Measurements from ENCODE around the gene SEC22A.

The SEC22A gene

GRCh38 chr3:123271466-123272159 lies 69.9 kb downstream of the SEC22A start:
- no peak overlapping the region for H3K9ac ChIP-seq (ENCODE audit: low read depth, low read length)

GRCh38 chr3:123272547-123272946 lies 70.8 kb downstream of the SEC22A start:
- Histone ChIP-seq H3K4me1 (ENCODE audit: control insufficient read depth, insufficient read depth, low read length) (no peaks in the 10 kb centered on the region), H3K36me3 (ENCODE audit: control insufficient read depth, insufficient read depth, low read length) (no peaks in the 10 kb centered on the region), H3K9ac (ENCODE audit: low read depth, low read length) (no peak overlapping the region), H3K27me3 (ENCODE audit: control insufficient read depth, insufficient read depth, low read length) (no peaks in the 10 kb centered on the region), H3K9me3 (ENCODE audit: control insufficient read depth, insufficient read depth, low read length) (no peaks in the 10 kb centered on the region), H3K4me3 (ENCODE audit: low read depth, low read length) (no peak overlapping the region)

More at GRCh38 chr3:123271466-123272159, 69.9 kb downstream of the SEC22A start:
- Histone ChIP-seq H3K4me3 (ENCODE audit: low read depth, low read length) (no peak overlapping the region), H3K9me3 (ENCODE audit: control insufficient read depth, insufficient read depth, low read length) (no peaks in the 10 kb centered on the region), H3K27me3 (ENCODE audit: control insufficient read depth, insufficient read depth, low read length) (no peaks in the 10 kb centered on the region), H3K36me3 (ENCODE audit: control insufficient read depth, insufficient read depth, low read length) (no peaks in the 10 kb centered on the region), H3K4me1 (ENCODE audit: control insufficient read depth, insufficient read depth, low read length) (no peaks in the 10 kb centered on the region)

GRCh38 chr3:123275691-123276090 lies 73.9 kb downstream of the SEC22A start:
- no peaks in the 10 kb centered on the region for H3K36me3 ChIP-seq (ENCODE audit: control insufficient read depth, insufficient read depth, low read length)
- H3K9me3 ChIP-seq (ENCODE audit: control insufficient read depth, insufficient read depth, low read length): no peaks in the 10 kb centered on the region
- no peak overlapping the region for H3K9ac ChIP-seq (ENCODE audit: low read depth, low read length)
- H3K27me3 ChIP-seq (ENCODE audit: control insufficient read depth, insufficient read depth, low read length): no peaks in the 10 kb centered on the region
- no peak overlapping the region for H3K4me3 ChIP-seq (ENCODE audit: low read depth, low read length)
- H3K4me1 ChIP-seq (ENCODE audit: control insufficient read depth, insufficient read depth, low read length): peaks cover 6% of the 10 kb centered on the region

- H3K9ac ChIP-seq (ENCODE audit: low read depth, low read length): no peak overlapping the region
- H3K4me1 ChIP-seq (ENCODE audit: control insufficient read depth, insufficient read depth, low read length): peaks cover 6% of the 10 kb centered on the region
- H3K36me3 ChIP-seq (ENCODE audit: control insufficient read depth, insufficient read depth, low read length): no peaks in the 10 kb centered on the region
- no peak overlapping the region for H3K4me3 ChIP-seq (ENCODE audit: low read depth, low read length)
- H3K27me3 ChIP-seq (ENCODE audit: control insufficient read depth, insufficient read depth, low read length): no peaks in the 10 kb centered on the region
- no peaks in the 10 kb centered on the region for H3K9me3 ChIP-seq (ENCODE audit: control insufficient read depth, insufficient read depth, low read length)
These were observed 74.7 kb downstream of the SEC22A start for GRCh38 chr3:123276346-123277006.

GRCh38 chr3:123277106-123277505 lies 75.4 kb downstream of the SEC22A start:
- Histone ChIP-seq H3K9me3 (ENCODE audit: control insufficient read depth, insufficient read depth, low read length) (no peaks in the 10 kb centered on the region), H3K27me3 (ENCODE audit: control insufficient read depth, insufficient read depth, low read length) (no peaks in the 10 kb centered on the region), H3K4me3 (ENCODE audit: low read depth, low read length) (no peak overlapping the region), H3K4me1 (ENCODE audit: control insufficient read depth, insufficient read depth, low read length) (peaks cover 6% of the 10 kb centered on the region), H3K36me3 (ENCODE audit: control insufficient read depth, insufficient read depth, low read length) (no peaks in the 10 kb centered on the region), H3K9ac (ENCODE audit: low read depth, low read length) (no peak overlapping the region)

- Histone ChIP-seq H3K4me1 (ENCODE audit: control insufficient read depth, insufficient read depth, low read length) (peaks cover 6% of the 10 kb centered on the region), H3K9ac (ENCODE audit: low read depth, low read length) (no peak overlapping the region), H3K9me3 (ENCODE audit: control insufficient read depth, insufficient read depth, low read length) (no peaks in the 10 kb centered on the region), H3K36me3 (ENCODE audit: control insufficient read depth, insufficient read depth, low read length) (no peaks in the 10 kb centered on the region), H3K27me3 (ENCODE audit: control insufficient read depth, insufficient read depth, low read length) (no peaks in the 10 kb centered on the region), H3K4me3 (ENCODE audit: low read depth, low read length) (no peak overlapping the region)
These were observed 76.7 kb downstream of the SEC22A start for GRCh38 chr3:123278446-123278845.

GRCh38 chr3:123279121-123279520 lies 77.4 kb downstream of the SEC22A start:
- Histone ChIP-seq H3K9me3 (ENCODE audit: control insufficient read depth, insufficient read depth, low read length) (no peaks in the 10 kb centered on the region), H3K27me3 (ENCODE audit: control insufficient read depth, insufficient read depth, low read length) (no peaks in the 10 kb centered on the region), H3K4me3 (ENCODE audit: low read depth, low read length) (no peak overlapping the region), H3K36me3 (ENCODE audit: control insufficient read depth, insufficient read depth, low read length) (no peaks in the 10 kb centered on the region), H3K4me1 (ENCODE audit: control insufficient read depth, insufficient read depth, low read length) (peaks cover 6% of the 10 kb centered on the region), H3K9ac (ENCODE audit: low read depth, low read length) (no peak overlapping the region)

GRCh38 chr3:123281406-123281805 lies 79.7 kb downstream of the SEC22A start:
- Histone ChIP-seq H3K27me3 (ENCODE audit: control insufficient read depth, insufficient read depth, low read length) (no peaks in the 10 kb centered on the region), H3K4me3 (ENCODE audit: low read depth, low read length) (no peak overlapping the region), H3K36me3 (ENCODE audit: control insufficient read depth, insufficient read depth, low read length) (peaks cover 8% of the 10 kb centered on the region), H3K4me1 (ENCODE audit: control insufficient read depth, insufficient read depth, low read length) (peaks cover 6% of the 10 kb centered on the region), H3K9me3 (ENCODE audit: control insufficient read depth, insufficient read depth, low read length) (no peaks in the 10 kb centered on the region), H3K9ac (ENCODE audit: low read depth, low read length) (no peak overlapping the region)

GRCh38 chr3:123281929-123282328 lies 80.2 kb downstream of the SEC22A start:
- Histone ChIP-seq H3K9me3 (ENCODE audit: control insufficient read depth, insufficient read depth, low read length) (no peaks in the 10 kb centered on the region), H3K27me3 (ENCODE audit: control insufficient read depth, insufficient read depth, low read length) (no peaks in the 10 kb centered on the region), H3K9ac (ENCODE audit: low read depth, low read length) (no peak overlapping the region), H3K36me3 (ENCODE audit: control insufficient read depth, insufficient read depth, low read length) (peaks cover 10% of the 10 kb centered on the region), H3K4me1 (ENCODE audit: control insufficient read depth, insufficient read depth, low read length) (peaks cover 6% of the 10 kb centered on the region), H3K4me3 (ENCODE audit: low read depth, low read length) (no peak overlapping the region)

GRCh38 chr3:123282461-123282860 lies 80.7 kb downstream of the SEC22A start:
- H3K4me1 ChIP-seq (ENCODE audit: control insufficient read depth, insufficient read depth, low read length): peaks cover 6% of the 10 kb centered on the region

GRCh38 chr3:123283074-123283473 lies 81.3 kb downstream of the SEC22A start:
- H3K9me3 ChIP-seq (ENCODE audit: control insufficient read depth, insufficient read depth, low read length): no peaks in the 10 kb centered on the region
- H3K9ac ChIP-seq (ENCODE audit: low read depth, low read length): no peak overlapping the region
- H3K36me3 ChIP-seq (ENCODE audit: control insufficient read depth, insufficient read depth, low read length): peaks cover 10% of the 10 kb centered on the region
- H3K27me3 ChIP-seq (ENCODE audit: control insufficient read depth, insufficient read depth, low read length): no peaks in the 10 kb centered on the region
- peaks cover 3% of the 10 kb centered on the region for H3K4me1 ChIP-seq (ENCODE audit: control insufficient read depth, insufficient read depth, low read length)
- H3K4me3 ChIP-seq (ENCODE audit: low read depth, low read length): no peak overlapping the region

More at GRCh38 chr3:123282461-123282860, 80.7 kb downstream of the SEC22A start:
- H3K9me3 ChIP-seq (ENCODE audit: control insufficient read depth, insufficient read depth, low read length): no peaks in the 10 kb centered on the region
- no peaks in the 10 kb centered on the region for H3K27me3 ChIP-seq (ENCODE audit: control insufficient read depth, insufficient read depth, low read length)
- peaks cover 10% of the 10 kb centered on the region for H3K36me3 ChIP-seq (ENCODE audit: control insufficient read depth, insufficient read depth, low read length)
- H3K9ac ChIP-seq (ENCODE audit: low read depth, low read length): no peak overlapping the region
- H3K4me3 ChIP-seq (ENCODE audit: low read depth, low read length): no peak overlapping the region
